ENCODE measurements around the gene IL23R.

IL23R gene

DNA sequence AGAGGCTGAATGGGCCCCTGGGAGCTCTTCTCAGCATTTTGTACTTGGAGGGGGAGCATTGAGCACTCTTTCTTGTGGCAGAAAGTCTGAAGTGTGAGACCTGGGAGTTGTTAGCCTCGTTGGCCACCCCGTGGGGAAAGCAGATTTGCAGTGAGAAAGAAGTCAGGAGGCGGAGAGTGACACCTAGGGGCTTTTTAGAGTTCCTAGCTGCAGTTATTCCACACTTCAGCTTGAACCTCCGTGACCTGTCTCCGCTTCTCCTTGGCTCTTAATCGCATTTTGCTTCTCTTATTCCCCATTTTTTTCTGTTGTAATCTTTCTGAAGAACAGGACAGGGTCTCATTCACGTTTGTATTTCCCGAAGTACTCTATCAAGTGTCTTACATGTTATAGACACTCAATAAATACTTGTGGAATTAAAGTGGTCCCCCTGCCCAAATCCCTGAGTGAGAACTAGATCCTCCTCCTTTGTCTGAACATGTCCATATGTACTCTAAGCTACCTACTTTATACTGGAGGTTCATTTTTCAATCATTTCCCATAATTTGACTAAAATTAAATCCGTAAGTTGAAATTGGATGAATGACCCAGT, 17.0 kb upstream of the IL23R start:
- DNase-seq: peak; percentile 23 to 70 (median 36)

DNA sequence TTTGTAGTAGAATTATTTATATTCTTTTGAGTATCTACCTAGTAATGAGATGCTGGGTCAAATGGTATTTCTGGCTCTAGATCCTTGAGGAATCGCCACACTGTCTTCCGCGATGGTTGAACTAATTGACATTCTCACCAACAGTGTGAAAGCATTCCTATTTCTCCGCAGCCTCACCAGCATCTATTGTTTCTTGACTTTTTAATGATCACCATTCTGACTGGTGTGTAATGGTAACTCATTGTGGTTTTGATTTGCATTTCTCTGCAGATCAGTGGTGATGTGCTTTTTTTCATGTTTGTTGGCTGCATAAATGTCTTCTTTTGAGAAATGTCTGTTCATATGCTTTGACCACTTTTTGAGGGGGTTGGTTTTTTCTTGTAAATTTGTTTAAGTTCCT, 15.3 kb upstream of the IL23R start:
- DNase-seq: no peak

DNA sequence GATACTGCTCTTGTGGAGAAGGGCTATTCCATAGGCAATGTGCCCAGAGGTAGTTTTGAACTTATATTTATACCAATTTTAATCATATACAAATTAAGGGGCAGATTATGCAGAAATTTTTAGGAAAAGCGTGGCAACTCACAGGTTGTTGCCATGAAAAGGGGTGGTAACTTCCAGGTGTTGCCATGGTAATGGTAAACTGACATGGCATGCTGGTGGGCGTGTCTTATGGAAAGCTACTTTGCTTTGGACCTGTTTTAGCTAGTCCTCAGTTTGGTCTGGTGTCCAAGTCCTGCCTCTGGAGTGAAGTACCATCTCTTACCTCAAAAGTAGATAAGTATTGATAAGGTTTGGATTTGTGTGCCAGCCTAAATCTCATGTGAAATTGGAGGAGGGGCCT, 7.9 kb upstream of the IL23R start:
- no peak for DNase-seq

DNA sequence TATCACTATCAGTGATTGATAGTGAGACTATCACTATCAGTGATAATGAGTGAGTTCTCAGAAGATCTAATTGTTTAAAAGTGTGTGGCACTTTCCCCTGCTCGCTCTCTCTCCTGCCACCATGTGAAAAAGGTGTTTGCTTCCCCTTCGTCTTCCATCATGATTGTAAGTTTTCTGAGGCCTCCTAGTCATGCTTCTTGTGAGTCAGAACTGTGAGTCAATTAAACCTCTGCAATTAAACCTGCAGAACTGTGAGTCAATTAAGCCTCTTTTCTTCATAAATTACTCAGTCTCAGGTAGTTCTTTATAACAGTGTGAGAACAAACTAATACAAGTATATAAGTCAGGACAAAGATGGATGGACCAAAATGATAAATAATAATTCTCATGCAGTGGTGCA, 7.0 kb upstream of the IL23R start:
- DNase-seq: peak in 1 of 5 donors; percentile 62

DNA sequence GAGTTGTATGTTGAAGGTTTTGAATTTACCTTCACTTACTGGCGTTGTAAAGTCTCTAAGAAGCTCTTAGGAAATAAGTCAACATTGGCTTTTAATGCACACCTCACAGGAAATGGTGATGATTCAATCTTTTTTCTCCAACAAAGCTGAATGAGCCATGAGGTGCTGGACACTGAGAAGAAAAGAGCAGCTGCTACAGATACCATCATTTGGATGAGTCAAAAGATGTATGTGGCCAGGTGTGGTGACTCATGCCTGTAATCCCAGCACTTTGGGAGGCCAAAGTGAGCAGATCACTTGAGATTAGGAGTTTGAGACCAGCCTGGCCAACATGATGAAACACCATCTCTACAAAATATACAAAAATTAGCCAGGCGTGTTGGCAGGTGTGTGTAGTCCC, 3.3 kb upstream of the IL23R start:
- DNase-seq: peak in 1 of 5 donors; percentile 91

DNA sequence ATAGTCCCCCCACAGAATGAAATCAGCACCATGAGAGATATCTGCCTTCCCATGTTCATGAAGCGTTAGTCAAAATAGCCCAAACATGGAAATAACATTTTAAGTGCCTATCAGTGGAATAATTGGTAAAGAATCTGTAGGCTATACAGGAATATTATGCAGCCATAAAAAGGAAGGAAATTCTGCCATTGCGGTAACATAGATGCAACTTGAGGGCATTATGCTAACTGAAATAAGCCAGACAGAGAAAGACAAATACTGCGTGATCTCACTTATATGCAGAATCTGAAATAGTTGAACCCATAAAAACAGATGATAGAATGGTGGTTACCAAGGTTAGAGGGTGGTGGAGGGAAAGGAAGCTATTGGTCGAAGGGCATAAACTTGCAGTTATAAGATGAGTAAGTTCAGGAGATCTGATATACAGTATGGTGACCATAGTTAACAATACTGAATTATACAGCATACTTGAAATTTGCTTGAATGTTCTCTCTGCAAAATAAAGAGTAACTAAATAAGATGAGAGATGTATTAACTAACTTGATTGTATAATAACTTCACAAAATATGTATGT, 699 bp upstream of the IL23R start:
- peak in 1 of 5 donors; percentile 48 for DNase-seq

DNA sequence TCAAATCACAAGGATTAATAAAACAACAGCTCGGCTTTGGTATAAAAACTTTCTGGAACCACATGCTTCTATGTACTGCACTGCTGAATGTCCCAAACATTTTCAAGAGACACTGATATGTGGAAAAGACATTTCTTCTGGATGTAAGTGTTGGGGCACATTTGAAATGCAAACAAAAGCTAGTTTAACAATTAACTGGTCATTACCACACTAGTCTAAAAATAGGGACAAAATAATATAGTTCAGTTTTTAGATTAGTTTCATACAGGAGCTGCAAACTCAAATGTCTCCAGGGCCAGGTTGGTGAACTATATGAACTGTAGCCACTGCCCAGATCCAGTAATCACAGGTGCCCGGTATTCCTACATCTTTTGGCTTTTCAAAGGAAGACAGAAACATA, 3.2 kb downstream of the IL23R start:
- no peak for DNase-seq

DNA sequence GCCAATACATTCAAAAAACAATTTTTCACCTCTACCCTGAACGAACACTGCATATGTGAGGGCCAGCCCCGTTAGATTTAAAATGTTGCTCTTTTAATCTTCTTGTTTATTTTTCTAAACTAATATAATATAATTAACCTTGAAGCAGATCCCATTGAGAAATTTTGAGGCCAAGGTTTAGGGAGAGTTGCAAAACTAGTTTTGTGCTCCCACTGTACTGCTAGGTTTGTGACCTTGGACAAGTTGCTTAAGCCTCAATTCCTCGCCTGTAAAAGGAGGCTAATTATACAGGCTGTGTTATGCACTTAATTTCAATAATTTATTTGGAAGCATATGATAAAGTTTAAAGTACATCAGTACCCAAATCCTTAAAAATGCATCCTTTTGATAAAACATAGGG, 3.7 kb downstream of the IL23R start:
- no peak for DNase-seq

DNA sequence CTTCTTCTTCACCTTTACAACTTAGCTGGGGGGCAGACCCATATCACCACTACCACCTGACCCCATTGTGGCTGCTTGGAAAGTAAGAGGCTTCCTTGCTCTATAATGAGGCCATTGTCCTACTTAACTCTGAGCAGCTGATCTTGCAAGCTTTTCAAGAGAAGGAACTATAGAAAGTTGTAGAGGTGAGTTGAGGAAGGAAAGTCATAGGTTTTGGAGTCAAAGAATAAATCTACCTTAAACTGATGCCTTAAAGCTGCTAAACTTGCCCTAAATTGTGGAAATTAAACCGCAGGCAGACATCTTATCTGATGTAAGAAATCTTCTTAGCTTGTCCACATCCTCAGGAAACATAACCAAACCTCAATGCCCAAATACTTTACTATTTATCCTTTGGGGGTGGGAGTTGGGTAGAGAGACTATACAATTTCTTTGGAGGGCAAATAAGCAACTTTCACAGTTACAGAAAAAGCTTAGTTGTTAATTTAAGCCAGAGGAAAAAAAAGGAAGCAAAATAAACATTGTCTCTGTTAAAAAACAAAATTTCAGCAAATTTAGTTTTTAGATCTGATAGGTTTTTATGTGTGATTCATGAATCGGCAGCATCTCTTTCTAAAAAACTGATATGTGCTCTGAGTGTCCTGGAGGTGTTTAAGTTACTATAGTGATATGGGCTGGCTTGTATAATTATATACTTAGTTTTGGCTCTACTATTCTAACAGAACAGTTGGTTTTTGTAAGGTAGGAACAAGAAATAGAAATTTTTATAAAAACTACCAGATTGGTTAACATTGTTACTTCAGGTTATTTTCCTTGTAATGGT, 4.7 kb downstream of the IL23R start:
- DNase-seq: peak in 1 of 5 donors; percentile 81

DNA sequence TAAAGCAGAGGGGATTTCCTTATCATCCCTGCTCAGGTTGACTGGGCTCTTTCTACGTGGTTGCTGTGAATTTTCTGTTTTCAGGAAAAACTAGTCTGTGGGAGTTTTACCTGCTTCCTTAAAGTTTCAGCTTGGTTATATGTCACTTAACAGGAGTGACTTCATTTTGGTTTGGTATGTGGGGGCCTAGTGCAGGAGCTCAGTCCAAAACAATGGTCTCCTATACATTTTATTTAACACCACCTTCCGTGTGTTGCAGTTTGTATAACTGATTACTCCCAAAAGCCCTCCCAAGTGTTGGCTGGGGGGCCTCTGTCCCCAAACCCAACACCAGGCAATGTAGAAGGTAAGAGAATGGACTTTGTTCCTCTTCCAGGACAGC, 5.3 kb downstream of the IL23R start:
- no peak for DNase-seq

DNA sequence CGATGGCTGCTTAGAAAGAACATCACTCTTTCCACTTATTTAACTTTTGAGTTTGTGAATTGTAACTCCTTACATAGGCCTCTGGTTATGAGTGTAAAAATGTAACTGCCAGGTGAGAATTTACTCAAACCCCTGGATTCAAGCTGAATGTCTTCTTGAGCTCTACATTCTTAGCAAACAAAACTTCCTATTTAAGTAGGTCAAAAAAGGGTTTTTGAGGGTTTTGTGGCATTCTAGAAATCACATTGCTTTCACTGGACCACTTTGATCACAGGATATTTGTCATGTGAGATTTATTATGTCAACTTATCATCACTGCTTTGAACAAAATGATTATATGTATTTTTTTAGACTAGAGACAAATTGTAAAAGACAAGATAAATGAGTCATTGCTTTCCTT, 5.7 kb downstream of the IL23R start:
- peak in 1 of 5 donors; percentile 88 for DNase-seq

DNA sequence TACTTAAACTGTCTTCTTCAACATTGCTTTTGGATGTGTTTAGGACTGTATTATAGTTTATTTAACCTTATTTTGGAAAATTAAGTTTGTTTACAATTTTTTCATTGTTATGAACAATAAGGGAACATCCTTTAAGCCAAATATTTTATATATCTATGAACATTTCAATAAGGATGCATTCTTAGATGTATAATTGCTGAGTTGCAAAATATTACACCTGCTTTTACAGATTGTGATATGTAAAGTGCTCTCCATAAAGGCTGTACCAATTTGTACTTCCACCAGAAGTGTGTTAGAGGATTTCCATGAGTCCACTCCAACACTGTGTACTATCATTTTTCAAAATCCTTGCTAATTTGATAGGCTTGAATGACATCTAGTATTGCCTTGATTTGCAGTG, 7.7 kb downstream of the IL23R start:
- DNase-seq: no peak

DNA sequence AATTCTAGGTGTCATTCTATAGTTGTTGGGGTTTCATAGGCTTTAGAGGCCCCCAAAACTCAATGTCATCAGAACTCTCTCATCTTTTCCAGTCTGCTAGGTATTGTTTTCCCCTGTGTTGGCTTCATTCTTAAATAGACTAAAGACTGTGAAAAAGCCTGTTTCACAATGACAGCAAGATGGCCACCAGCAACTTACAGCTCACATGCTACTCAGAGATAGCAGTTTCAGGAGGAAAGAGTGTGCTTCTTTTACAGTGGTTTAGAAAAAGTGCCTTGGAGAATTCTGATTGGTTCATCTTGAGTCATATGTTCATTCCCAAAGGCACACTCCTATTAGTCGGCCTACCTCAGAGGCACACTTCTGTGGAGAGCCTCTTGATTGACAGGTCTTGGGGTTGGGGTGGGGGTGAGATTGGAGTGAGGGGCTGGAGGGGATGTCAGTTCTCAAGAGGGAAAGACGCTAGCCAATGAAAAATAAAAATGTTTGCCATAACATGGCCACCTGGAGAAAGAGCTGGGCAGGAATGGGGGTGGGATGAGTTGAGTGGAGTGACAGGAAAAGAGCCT, 8.5 kb downstream of the IL23R start:
- peak in 1 of 5 donors; percentile 54 for DNase-seq

DNA sequence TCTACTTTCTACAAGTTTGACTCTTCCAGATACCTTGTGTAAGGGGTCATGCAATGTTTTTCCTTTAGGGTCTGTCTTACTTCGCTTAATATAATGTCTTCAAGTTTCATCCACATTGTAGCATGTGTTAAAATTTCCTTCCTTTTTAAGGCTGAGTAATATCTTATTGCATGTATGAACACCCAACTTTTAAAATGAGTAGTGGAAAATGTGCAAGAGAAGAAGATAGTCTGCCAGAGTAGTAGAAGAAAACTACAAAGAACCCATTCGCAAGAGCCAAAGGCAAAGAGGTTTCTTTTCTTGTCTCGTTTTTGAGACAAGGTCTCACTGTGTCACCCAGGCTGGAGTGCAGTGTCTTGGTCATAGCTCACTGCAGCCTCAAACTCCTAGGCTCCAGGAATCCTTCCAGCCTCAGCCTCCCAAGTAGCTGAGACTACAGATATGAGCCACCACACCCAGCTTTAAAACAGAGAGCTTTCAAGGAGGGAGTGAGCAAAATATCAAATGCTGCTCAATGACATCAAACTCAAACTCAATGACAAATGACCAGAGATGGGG, 9.4 kb downstream of the IL23R start:
- peak in 1 of 5 donors; percentile 40 for DNase-seq

DNA sequence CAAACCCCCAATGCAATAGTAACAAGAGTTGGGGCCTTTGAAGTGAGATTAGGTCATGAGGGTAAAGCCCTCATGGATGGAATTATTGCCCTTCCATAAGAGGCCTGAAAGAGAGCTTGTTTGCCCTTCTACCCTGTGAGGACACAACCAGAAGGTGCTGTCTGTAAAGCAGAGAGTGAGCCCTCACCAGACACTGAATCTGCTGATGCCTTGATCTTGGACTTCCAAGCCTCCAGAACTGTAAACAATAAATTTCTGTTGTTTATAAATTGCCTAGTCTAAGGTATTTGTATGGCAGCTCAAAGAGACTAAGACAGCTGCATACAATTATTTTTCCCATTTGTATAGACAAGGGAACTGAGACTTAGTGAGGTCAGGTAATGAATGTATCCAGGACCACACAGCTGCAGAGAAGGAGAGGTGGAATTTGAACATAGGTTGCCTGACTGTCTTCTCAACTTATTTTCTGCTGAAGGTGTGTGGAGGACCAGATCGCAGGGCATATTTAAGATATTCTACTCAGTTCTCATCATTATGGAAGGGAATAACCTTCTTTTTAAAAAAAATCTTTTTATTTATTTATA, 18.7 kb downstream of the IL23R start:
- no peak for DNase-seq

DNA sequence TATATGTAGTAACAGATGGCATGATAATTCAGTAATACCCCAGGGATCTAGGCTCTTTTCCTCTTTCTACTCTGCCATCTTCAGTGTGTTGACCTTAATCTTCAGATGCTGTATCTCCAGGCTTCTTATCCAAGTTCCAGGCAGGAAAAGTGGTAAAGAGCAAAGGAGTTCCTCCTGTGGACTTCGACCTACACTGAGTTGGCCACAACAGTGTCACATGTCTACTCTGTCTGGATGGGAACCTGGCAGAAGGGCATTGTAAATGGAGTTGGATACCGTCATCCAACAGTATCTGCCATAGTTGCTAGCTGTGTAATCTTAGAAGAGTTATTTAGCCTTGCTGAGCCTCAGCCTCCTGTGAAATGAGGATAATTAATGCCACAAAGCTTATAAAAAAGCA, 21.9 kb downstream of the IL23R start:
- DNase-seq: no peak

DNA sequence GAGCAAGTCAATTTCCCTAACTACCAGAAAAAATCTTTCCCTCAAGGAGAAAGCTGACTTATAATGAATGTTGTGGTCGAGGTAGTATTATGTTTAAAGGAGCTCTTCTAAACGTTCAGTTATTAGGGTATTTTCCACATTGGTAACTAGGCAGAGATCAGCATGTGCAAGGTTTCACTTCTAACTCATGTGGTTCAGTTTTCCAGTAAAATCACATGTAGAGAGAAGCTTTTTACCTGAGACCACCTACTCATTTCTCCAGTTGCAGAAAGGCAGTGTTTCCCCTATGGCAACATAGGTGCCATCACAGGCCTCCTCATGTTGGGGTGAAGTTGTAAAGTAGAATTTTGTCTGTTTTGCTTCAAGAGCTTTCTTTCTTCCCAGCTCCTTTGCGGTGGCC, 23.7 kb downstream of the IL23R start:
- DNase-seq: peak in 1 of 5 donors; percentile 51

DNA sequence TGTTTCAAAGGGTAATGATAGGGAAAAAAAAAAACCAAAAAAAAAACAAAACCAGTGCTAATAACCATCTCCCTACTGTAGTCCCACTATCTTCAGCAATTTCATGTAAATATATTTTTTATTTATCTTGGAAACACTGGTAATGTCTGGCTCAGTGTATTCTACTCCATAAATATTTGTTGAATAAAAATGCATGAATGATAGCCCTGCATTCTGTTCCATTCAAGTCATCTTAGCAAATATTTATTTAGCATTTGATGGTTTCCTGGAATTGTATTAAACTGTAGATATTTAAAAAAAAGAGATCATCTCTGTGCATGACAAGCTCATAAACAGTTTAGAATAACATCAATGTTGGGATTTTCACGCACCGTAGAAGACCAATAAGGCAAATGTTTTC, 24.2 kb downstream of the IL23R start:
- DNase-seq: no peak

DNA sequence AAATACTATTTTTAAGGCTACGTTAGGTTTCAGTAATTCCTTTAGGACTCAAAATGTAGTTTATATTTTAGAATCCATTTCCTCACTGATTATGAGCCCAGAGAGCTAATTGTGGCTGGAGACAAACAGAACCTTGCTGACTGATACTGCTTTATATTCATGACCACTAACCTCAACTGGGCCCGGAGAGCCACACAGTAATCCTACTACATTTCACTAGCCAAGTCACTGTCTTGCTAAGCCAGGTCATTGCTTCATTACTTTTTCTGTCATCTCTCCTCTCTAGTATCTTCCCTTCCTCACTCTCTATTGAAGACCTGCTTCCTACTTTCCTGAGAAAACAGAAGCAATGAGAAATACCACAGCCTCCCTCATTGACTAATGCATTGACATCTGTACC, 24.7 kb downstream of the IL23R start:
- peak in 1 of 5 donors; percentile 55 for DNase-seq

DNA sequence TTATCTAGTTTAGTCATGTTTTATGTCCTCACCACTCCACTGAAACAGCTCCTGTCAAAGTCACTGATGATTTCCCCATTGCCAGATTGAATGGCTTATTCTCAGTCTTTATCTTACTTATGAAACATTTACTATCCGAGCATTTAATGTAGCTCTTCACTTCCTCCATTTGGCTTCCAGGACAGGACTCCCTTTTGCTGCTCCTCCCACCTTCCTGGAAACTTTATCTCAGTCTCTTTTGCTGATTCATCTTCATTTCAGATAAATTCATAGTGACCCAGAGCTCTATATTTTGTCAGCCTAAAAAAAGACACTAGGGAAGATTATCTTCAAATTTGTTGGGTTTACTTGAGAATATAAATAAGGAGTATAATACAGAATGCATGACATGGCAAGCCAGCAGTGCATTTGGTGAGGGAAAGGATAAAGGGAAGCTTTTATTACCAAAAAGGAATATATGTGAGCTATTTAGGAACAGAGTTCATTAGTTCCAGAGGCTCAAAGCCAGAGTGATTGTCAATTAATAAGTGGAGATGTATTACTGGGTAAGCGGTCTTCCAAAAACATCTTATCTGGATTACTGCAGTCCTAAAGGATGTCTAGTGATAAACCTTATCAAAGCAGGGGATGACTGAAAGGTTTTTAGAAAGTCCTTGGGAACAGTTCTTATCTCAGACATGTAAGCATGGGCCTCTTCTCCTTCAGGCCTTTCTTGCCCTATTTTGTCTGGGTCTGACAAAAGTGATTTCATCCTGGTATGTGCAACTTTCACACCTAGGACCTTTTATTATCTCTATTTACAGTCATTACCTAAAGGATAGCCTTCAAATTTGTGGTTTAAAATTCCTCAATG, 25.6 kb downstream of the IL23R start:
- DNase-seq: peak in 1 of 5 donors; percentile 21

DNA sequence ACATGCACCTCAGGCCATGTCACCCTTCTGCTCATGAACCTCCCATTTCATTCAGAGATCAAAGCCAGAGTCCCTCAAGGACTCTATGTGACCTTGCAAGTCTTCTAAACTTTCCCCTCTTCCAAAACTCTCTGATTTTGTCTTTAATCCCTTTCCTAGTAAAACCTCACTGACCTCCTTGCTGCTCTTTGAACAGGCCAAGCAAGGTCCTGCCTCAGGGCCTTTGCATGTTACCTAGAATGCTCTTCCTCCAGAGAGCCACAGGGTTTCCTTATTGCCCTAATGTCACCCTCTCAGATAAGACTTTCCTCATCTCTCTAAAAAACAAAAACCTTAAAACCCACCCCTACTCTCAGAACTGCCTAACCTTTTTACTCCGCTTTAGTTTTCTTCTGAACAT, 26.6 kb downstream of the IL23R start:
- DNase-seq: peak in 1 of 5 donors; percentile 46

DNA sequence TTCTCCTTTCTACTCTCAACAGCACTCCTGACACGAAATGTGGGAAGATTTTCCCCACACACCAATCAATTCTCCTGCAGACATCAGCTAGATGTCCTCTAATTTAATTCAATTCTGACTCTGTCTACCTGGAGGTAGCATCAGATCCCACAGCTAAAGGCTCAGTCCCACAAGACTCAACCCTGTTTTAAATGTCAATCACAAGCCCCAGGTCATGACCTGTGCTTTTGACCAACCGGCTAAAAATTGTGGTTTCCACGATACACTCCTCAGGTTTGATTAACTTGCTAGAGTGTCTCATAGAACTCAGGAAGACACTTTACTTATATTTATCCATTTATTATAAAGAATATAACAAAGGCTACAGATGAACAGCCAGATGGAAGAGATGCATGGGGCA, 27.4 kb downstream of the IL23R start:
- DNase-seq: no peak
